PC-9 (cell line): ENCODE data around the gene EPHA3. TPM values are rescaled to one million over a fixed set of nuclear protein-coding genes. Genes with fewer than 3 reads are reported as not detected.

Source experiments
- BruUV-seq: library from RNA; stranded (reverse); fragments of 400-500 nt; replicated peaks from 2 replicates; lab custom pipeline; 2021; lab: Mats Ljungman, UMichigan
- CTCF ChIA-PET: fragments of 300-600 bp; sonication (Branson Sonifier 250); formaldehyde crosslinking; loops from one replicate; lab custom pipeline; 2022; ENCODE audit warnings: antibody characterized with exemption; lab: Charles Lee
- POLR2A ChIA-PET: fragments of 300-600 bp; sonication (Branson Sonifier 250); formaldehyde crosslinking; loops from one replicate; lab custom pipeline; 2022; ENCODE audit warnings: antibody characterized with exemption; ENCODE audit not compliant: unreplicated experiment; lab: Charles Lee
- DNase-seq, 2 experiments: peaks; one replicate each; pipeline versions ENCODE4 v3.0.0 to v3.0.0-alpha.2; 2015 to 2022; ENCODE audit warnings: mixed read lengths in 1 of 2
- H2AFZ ChIP-seq: fragments of 200-600 bp; sonication (generic); 2 replicates; pipeline ENCODE4 v1.8.1; 2017; ENCODE audit warnings: antibody characterized with exemption
- H3F3A ChIP-seq: fragments of 200-600 bp; sonication (generic); 2 replicates; pipeline ENCODE4 v1.8.1; 2017; ENCODE audit warnings: antibody characterized with exemption, mild to moderate bottlenecking, low read depth; ENCODE audit not compliant: insufficient read depth
- H3K27ac ChIP-seq: fragments of 200-600 bp; sonication (generic); 2 replicates; pipeline ENCODE4 v1.6.1; 2016; ENCODE audit warnings: mixed run types
- H3K27me3 ChIP-seq: fragments of 200-600 bp; sonication (generic); 2 replicates; pipeline ENCODE4 v1.6.1; 2016; ENCODE audit warnings: low read depth, mixed run types; ENCODE audit not compliant: insufficient read depth
- H3K36me3 ChIP-seq: fragments of 200-600 bp; sonication (generic); 2 replicates; pipeline ENCODE4 v1.6.1; 2016; ENCODE audit warnings: low read depth, mixed run types
- H3K4me1 ChIP-seq: fragments of 200-600 bp; sonication (generic); replicated peaks from 2 replicates; pipeline ENCODE4 v1.6.1; 2016; ENCODE audit warnings: mixed run types; ENCODE audit not compliant: insufficient read depth
- H3K4me2 ChIP-seq: fragments of 200-600 bp; sonication (generic); 2 replicates; pipeline ENCODE4 v1.6.1; 2017; ENCODE audit warnings: mixed run types
- H3K4me3 ChIP-seq: fragments of 200-600 bp; sonication (generic); 2 replicates; pipeline ENCODE4 v1.6.1; 2016; ENCODE audit warnings: mixed run types
- H3K79me2 ChIP-seq: fragments of 200-600 bp; sonication (generic); 2 replicates; pipeline ENCODE4 v1.6.1; 2017; ENCODE audit warnings: low read depth, mixed run types
- H3K9me2 ChIP-seq: fragments of 200-600 bp; sonication (generic); 2 replicates; pipeline ENCODE4 v1.8.1; 2017; ENCODE audit warnings: mild to moderate bottlenecking; ENCODE audit not compliant: insufficient read depth
- H3K9me3 ChIP-seq: fragments of 200-600 bp; sonication (generic); 2 replicates; pipeline ENCODE4 v1.8.1; 2016; ENCODE audit warnings: low read depth; ENCODE audit not compliant: insufficient read depth
- H4K20me1 ChIP-seq: fragments of 200-600 bp; sonication (generic); 2 replicates; pipeline ENCODE4 v1.8.1; 2017; ENCODE audit not compliant: insufficient read depth
- CTCF ChIP-seq: fragments of 200-600 bp; sonication (generic); conservative IDR thresholded peaks from 2 replicates; pipeline ENCODE4 v1.6.1; 2017; ENCODE audit warnings: mixed run types, antibody characterized with exemption, mild to moderate bottlenecking, moderate library complexity
- EZH2 ChIP-seq: fragments of 200-600 bp; sonication (generic); IDR thresholded peaks from 2 replicates; pipeline ENCODE4 v1.8.0; 2017; ENCODE audit warnings: antibody characterized with exemption, low read depth
- intact Hi-C: fragments of 100-400 bp; cut with micrococcal nuclease; formaldehyde crosslinking; loops from one replicate; pipeline ENCODE4 v1.10.0; 2022; ENCODE audit not compliant: unreplicated experiment
- total RNA-seq: library from RNA; stranded (reverse); gene quantifications from 2 replicates; pipeline ENCODE4 v1.2.3, GENCODE V29; 2021

EPHA3 gene
- total RNA-seq, 1 experiment from 2014 or later, result not detected

DNA sequence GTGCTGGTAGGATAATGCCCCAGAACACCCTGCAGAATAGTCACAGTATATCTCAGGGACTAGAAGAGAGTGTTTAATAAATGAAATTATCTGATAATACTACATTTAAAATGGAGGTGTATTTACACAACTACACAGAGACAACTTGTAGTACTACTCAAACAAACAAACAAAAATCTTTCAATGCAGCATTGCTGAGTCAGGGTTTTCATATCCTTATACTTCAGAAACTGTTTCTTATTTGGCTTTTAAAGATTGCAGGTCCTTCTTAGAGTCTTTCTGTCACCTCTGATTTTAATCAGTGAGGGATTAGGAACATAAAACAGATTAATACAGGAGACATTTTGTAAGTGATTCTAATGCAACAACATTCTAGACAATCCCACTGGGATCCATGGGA lies 57.4 kb downstream of the EPHA3 start:
- ChIA-PET CTCF (no interaction called here), POLR2A (no interaction called here)
- H3F3A ChIP-seq, result no peaks in the 10 kb centered on the region
- TF ChIP-seq CTCF, result no peak
- no peak for TF ChIP-seq EZH2
- no peaks in the 10 kb centered on the region for H3K4me1 ChIP-seq
- no peak for DNase-seq
- no peaks in the 10 kb centered on the region for H3K36me3 ChIP-seq
- no peak overlapping the region for H3K4me2 ChIP-seq
- BruUV-seq, result no TSS peak
- no peaks in the 10 kb centered on the region for H3K9me2 ChIP-seq
- no peaks in the 10 kb centered on the region for H3K9me3 ChIP-seq
- intact Hi-C loops, result no loop called here
- H3K4me3 ChIP-seq, result no peak overlapping the region
- H3K79me2 ChIP-seq, result no peaks in the 10 kb centered on the region
- no peaks in the 10 kb centered on the region for H3K27me3 ChIP-seq
- H4K20me1 ChIP-seq, result no peaks in the 10 kb centered on the region
- H3K27ac ChIP-seq, result no peak overlapping the region
- no peak overlapping the region for H2AFZ ChIP-seq

- H3K27ac ChIP-seq, result no peak overlapping the region
- TF ChIP-seq EZH2, result no peak
- TF ChIP-seq CTCF, result no peak
- H3K4me2 ChIP-seq, result no peak overlapping the region
- no peaks in the 10 kb centered on the region for H4K20me1 ChIP-seq
- BruUV-seq, result no TSS peak
- DNase-seq, result no peak
- no peaks in the 10 kb centered on the region for H3K36me3 ChIP-seq
- no peak overlapping the region for H3K4me3 ChIP-seq
- no peaks in the 10 kb centered on the region for H3F3A ChIP-seq
- H2AFZ ChIP-seq, result no peak overlapping the region
- ChIA-PET CTCF (no interaction called here), POLR2A (no interaction called here)
- no peaks in the 10 kb centered on the region for H3K9me3 ChIP-seq
- intact Hi-C loops, result no loop called here
- no peaks in the 10 kb centered on the region for H3K4me1 ChIP-seq
- no peaks in the 10 kb centered on the region for H3K79me2 ChIP-seq
- no peaks in the 10 kb centered on the region for H3K9me2 ChIP-seq
- no peaks in the 10 kb centered on the region for H3K27me3 ChIP-seq
Measured at GRCh38 chr3:89165636-89166263, 58.3 kb downstream of the EPHA3 start.

DNA sequence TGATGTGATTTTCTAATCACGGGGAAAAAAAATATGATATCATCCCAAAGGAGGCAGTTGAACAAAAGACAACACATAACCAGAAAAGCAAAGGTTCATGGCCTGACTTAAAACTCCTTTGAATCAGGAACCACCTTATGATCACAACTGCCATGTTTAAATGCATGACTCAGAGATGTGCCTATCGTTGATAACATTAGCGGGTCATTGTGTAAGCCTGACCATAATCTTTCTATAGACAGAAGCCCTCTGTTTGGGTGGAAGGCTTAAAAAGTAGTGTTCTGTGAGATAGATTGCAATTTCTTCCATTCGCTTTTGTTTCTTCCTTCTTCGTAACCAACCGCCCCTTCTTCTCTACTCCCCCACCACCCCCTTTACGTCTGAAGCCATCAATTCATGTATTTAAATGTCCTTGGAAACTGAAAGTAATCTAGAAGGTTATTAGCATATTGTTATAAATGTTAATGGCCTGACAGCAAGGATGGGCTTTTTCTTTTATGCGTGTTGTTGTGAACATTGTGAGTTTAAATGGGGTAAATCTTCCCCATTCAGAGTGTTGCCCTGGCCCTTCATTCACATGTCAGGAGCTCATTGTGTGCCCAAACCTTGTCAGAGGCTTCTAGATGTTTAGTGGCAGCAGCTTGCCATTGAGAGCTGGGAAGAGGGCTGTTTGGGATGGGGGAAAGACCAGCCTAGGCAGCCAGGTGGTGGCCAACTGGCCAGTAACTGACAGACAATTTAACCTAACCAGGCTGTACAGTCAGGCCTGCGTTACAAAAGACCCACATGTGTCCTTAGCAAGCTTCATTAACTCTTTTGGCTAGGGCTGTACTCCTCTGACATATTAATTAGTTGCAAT lies 64.5 kb downstream of the EPHA3 start:
- TF ChIP-seq EZH2, result no peak
- TF ChIP-seq CTCF, result no peak
- intact Hi-C loops, result no loop called here
- no peaks in the 10 kb centered on the region for H3K4me1 ChIP-seq

More for the DNA sequence above, 64.5 kb downstream of the EPHA3 start:
- H3K27me3 ChIP-seq, result no peaks in the 10 kb centered on the region
- no peak overlapping the region for H3K27ac ChIP-seq
- H3K4me2 ChIP-seq, result no peak overlapping the region
- DNase-seq, result no peak
- H4K20me1 ChIP-seq, result no peaks in the 10 kb centered on the region
- ChIA-PET CTCF (no interaction called here), POLR2A (no interaction called here)
- H3K9me3 ChIP-seq, result no peaks in the 10 kb centered on the region
- no peaks in the 10 kb centered on the region for H3K79me2 ChIP-seq
- H3F3A ChIP-seq, result no peaks in the 10 kb centered on the region
- no peaks in the 10 kb centered on the region for H3K36me3 ChIP-seq
- H3K4me3 ChIP-seq, result no peak overlapping the region
- H3K9me2 ChIP-seq, result no peaks in the 10 kb centered on the region
- BruUV-seq, result no TSS peak
- H2AFZ ChIP-seq, result no peak overlapping the region
